Prostate gland (tissue), 2 donors: ENCODE results near the gene WWOX. TPM values are rescaled to one million over a fixed set of nuclear protein-coding genes. Genes with fewer than 3 reads are reported as not detected.

ENCODE experiments used
- DNase-seq: peaks from one replicate; pipeline ENCODE4 v3.0.0-alpha.2; 2019; ENCODE audit warnings: low spot score
- H3K27ac ChIP-seq, 2 donors: fragments of 200-600 bp; sonication (generic); 2 replicates each; pipeline ENCODE4 v1.5.1; 2017 to 2019
- H3K27me3 ChIP-seq: fragments of 200-600 bp; sonication (generic); replicated peaks from 2 replicates; pipeline ENCODE4 v1.5.1; 2019; ENCODE audit not compliant: insufficient read depth
- H3K36me3 ChIP-seq, 2 donors: fragments of 200-600 bp; sonication (generic); 1 replicate in 1 of 2; 2 replicates in 1 of 2; pipeline versions ENCODE4 v1.5.1 to v1.8.1; 2017 to 2019
- H3K4me1 ChIP-seq: fragments of 200-600 bp; sonication (generic); replicated peaks from 2 replicates; pipeline ENCODE4 v1.5.1; 2019
- H3K4me3 ChIP-seq, 2 donors: fragments of 200-600 bp; sonication (generic); 2 replicates each; pipeline ENCODE4 v1.5.1; 2017 to 2019
- H3K9me3 ChIP-seq: fragments of 200-600 bp; sonication (generic); 2 replicates; pipeline ENCODE4 v1.5.1; 2017
- CTCF ChIP-seq, 4 experiments: fragments of 200-600 bp in 2 of 4; fragments of 450-650 bp in 2 of 4; sonication (generic) in 2 of 4; IDR thresholded peaks; 1 replicate in 3 of 4; 2 replicates in 1 of 4; pipeline ENCODE4 v1.5.1; 2016 to 2019; ENCODE audit warnings: antibody characterized with exemption in 4 of 4, mild to moderate bottlenecking in 2 of 4, moderate library complexity in 2 of 4
- POLR2A ChIP-seq: fragments of 450-650 bp; IDR thresholded peaks from one replicate; pipeline ENCODE4 v1.6.1; 2016; ENCODE audit warnings: antibody characterized with exemption, mild to moderate bottlenecking
- POLR2AphosphoS5 ChIP-seq: sonication (generic); formaldehyde crosslinking; IDR thresholded peaks from one replicate; pipeline ENCODE4 v1.6.1; 2017; ENCODE audit warnings: antibody characterized with exemption
- WGBS: methylation state at CpG from one replicate; pipeline ENCODE4 v1.1.5; 2018; 5-methylcytosine and 5-hydroxymethylcytosine counted together
- intact Hi-C: fragments of 100-400 bp; cut with DNase I; formaldehyde crosslinking; loops from one replicate; pipeline ENCODE4 v1.14.2; 2022
- total RNA-seq, 2 donors: library from RNA; depleted of rRNA; stranded (reverse); fragments of >200 nt; gene quantifications; one replicate each; pipeline ENCODE4 v1.1.0, GENCODE V29; 2016

Gene WWOX
- total RNA-seq, 2 donors from 2014 or later = 93.2 to 99.4 TPM

- intact Hi-C loops = no loop called here
- WGBS = 37% methylated on average over 2 of the region's 2 CpGs
- Histone ChIP-seq H3K27ac (no peak overlapping the region), H3K4me1 (no peaks in the 10 kb centered on the region), H3K27me3 (no peaks in the 10 kb centered on the region), H3K4me3 (no peak overlapping the region), H3K9me3 (no peaks in the 10 kb centered on the region), H3K36me3 (no peaks in the 10 kb centered on the region)
- TF ChIP-seq POLR2A (no peak), POLR2AphosphoS5 (no peak)
- DNase-seq = no peak
Measured at GRCh38 chr16:78789561-78789960, 690.1 kb downstream of the WWOX start.

- WGBS = 92% methylated on average over 8 of the region's 8 CpGs
- intact Hi-C loops = no loop called here
Measured at GRCh38 chr16:78791011-78791410, 691.6 kb downstream of the WWOX start.

GRCh38 chr16:78791926-78792325 is 692.5 kb downstream of the WWOX start:
- Histone ChIP-seq H3K4me1 (no peaks in the 10 kb centered on the region), H3K9me3 (no peaks in the 10 kb centered on the region), H3K27ac (no peak overlapping the region), H3K36me3 (no peaks in the 10 kb centered on the region), H3K27me3 (no peaks in the 10 kb centered on the region), H3K4me3 (no peak overlapping the region)
- 80% methylated on average over 7 of the region's 7 CpGs for WGBS
- DNase-seq = no peak
- TF ChIP-seq CTCF (IDR thresholded peaks at IDR 0.05) (no peak), POLR2A (no peak), POLR2AphosphoS5 (no peak)
- intact Hi-C loops = no loop called here

More at GRCh38 chr16:78791011-78791410, 691.6 kb downstream of the WWOX start:
- no peaks in the 10 kb centered on the region for H3K36me3 ChIP-seq
- H3K9me3 ChIP-seq = no peaks in the 10 kb centered on the region
- no peak for DNase-seq
- no peaks in the 10 kb centered on the region for H3K4me1 ChIP-seq
- H3K27me3 ChIP-seq = no peaks in the 10 kb centered on the region
- H3K27ac ChIP-seq = no peak overlapping the region
- no peak overlapping the region for H3K4me3 ChIP-seq
- no peak for TF ChIP-seq POLR2A
- TF ChIP-seq POLR2AphosphoS5 = no peak
- TF ChIP-seq CTCF (IDR thresholded peaks at IDR 0.05) = no peak

GRCh38 chr16:78792952-78793351 is 693.5 kb downstream of the WWOX start:
- intact Hi-C loops = no loop called here
- no peak overlapping the region for H3K4me3 ChIP-seq
- H3K27ac ChIP-seq = no peak overlapping the region
- WGBS = 99% methylated on average over 5 of the region's 5 CpGs
- H3K4me1 ChIP-seq = no peaks in the 10 kb centered on the region
- no peaks in the 10 kb centered on the region for H3K36me3 ChIP-seq
- TF ChIP-seq POLR2A (no peak), CTCF (IDR thresholded peaks at IDR 0.05) (no peak), POLR2AphosphoS5 (no peak)
- no peaks in the 10 kb centered on the region for H3K9me3 ChIP-seq
- no peak for DNase-seq
- no peaks in the 10 kb centered on the region for H3K27me3 ChIP-seq

GRCh38 chr16:78794581-78795250 is 695.3 kb downstream of the WWOX start:
- intact Hi-C loops = no loop called here
- H3K4me1 ChIP-seq = no peaks in the 10 kb centered on the region
- H3K9me3 ChIP-seq = no peaks in the 10 kb centered on the region
- H3K36me3 ChIP-seq = no peaks in the 10 kb centered on the region
- no peak overlapping the region for H3K27ac ChIP-seq
- no peaks in the 10 kb centered on the region for H3K27me3 ChIP-seq
- DNase-seq = no peak
- TF ChIP-seq CTCF (IDR thresholded peaks at IDR 0.05) (no peak), POLR2AphosphoS5 (no peak), POLR2A (no peak)
- no peak overlapping the region for H3K4me3 ChIP-seq
- 84% methylated on average over 6 of the region's 6 CpGs for WGBS
